Activated CD4-positive, alpha-beta T cell treated with anti-CD3 and anti-CD28 coated beads for 36 hours (primary cell): ENCODE results near the gene VPREB1. TPM values are rescaled to one million over a fixed set of nuclear protein-coding genes. Genes with fewer than 3 reads are reported as not detected.

Experiments
- ATAC-seq: fragments of 200-7000 bp; cut with Tn5 transposase; one replicate; pipeline ENCODE4 v1.10.0; 2021; ENCODE audit warnings: mild to moderate bottlenecking, moderate library complexity
- CTCF ChIA-PET: fragments of 350-600 bp; sonication (Branson Sonifier 250); formaldehyde crosslinking; loops from one replicate; lab custom pipeline; 2021; ENCODE audit warnings: antibody characterized with exemption; lab: Charles Lee
- POLR2A ChIA-PET: fragments of 350-600 bp; sonication (Branson Sonifier 250); formaldehyde crosslinking; loops from one replicate; lab custom pipeline; 2021; ENCODE audit warnings: antibody characterized with exemption, inconsistent platforms; lab: Charles Lee
- DNase-seq: peaks from one replicate; pipeline ENCODE4 v3.0.0-alpha.2; 2020
- H3K27ac Mint-ChIP-seq: one replicate; pipeline ENCODE4 v1.8.0; 2021; ENCODE audit warnings: mixed read lengths
- H3K27me3 Mint-ChIP-seq: one replicate; pipeline ENCODE4 v1.8.0; 2021; ENCODE audit warnings: mixed read lengths
- H3K36me3 Mint-ChIP-seq: one replicate; pipeline ENCODE4 v1.8.0; 2021; ENCODE audit warnings: low read depth, mixed read lengths
- H3K4me1 Mint-ChIP-seq: one replicate; pipeline ENCODE4 v1.8.0; 2021; ENCODE audit warnings: mixed read lengths
- H3K4me3 Mint-ChIP-seq: one replicate; pipeline ENCODE4 v1.8.0; 2021; ENCODE audit warnings: mild to moderate bottlenecking, moderate library complexity, mixed read lengths
- H3K9me3 Mint-ChIP-seq: one replicate; pipeline ENCODE4 v1.8.0; 2021; ENCODE audit warnings: low read depth, mixed read lengths
- intact Hi-C, 2 experiments: fragments of 100-400 bp; cut with DNase I in 1 of 2; cut with micrococcal nuclease in 1 of 2; formaldehyde crosslinking; loops; one replicate each; pipeline versions ENCODE4 v1.14.2 to v1.15.1; 2022 to 2024; cut with DNase I, micrococcal nuclease
- total RNA-seq, 2 experiments: library from RNA; stranded (reverse); gene quantifications; one replicate each; pipeline ENCODE4 v1.2.3, GENCODE V29; 2021

The VPREB1 gene
- total RNA-seq, 2 experiments from 2014 or later = not detected

- peaks cover 1% of the 10 kb centered on the region for H3K4me1 Mint-ChIP-seq
Observed at GRCh38 chr22:22230438-22230837, 14.1 kb upstream of the VPREB1 start.

GRCh38 chr22:22233081-22233480 is 11.5 kb upstream of the VPREB1 start:
- peaks cover 3% of the 10 kb centered on the region for H3K4me1 Mint-ChIP-seq
- H3K4me3 Mint-ChIP-seq = no peak overlapping the region
- intact Hi-C loops = no loop called here
- H3K27ac Mint-ChIP-seq = no peak overlapping the region
- CTCF ChIA-PET = interaction anchor here (0.6 to 15.8 kb wide), 2 partner anchors 26 to 133 kb away, joined by 3 to 313 read pairs; no protein-coding TSS in a partner anchor
- H3K9me3 Mint-ChIP-seq = no peaks in the 10 kb centered on the region
- DNase-seq = no peak
- POLR2A ChIA-PET = no interaction called here
- ATAC-seq = no peak
- no peaks in the 10 kb centered on the region for H3K36me3 Mint-ChIP-seq
- H3K27me3 Mint-ChIP-seq = peaks cover 5% of the 10 kb centered on the region

More at GRCh38 chr22:22230438-22230837, 14.1 kb upstream of the VPREB1 start:
- Mint-ChIP-seq H3K27ac (no peak overlapping the region), H3K4me3 (no peak overlapping the region), H3K9me3 (no peaks in the 10 kb centered on the region), H3K27me3 (peaks cover 2% of the 10 kb centered on the region), H3K36me3 (no peaks in the 10 kb centered on the region)
- ChIA-PET CTCF (interaction anchor here (0.9 to 15.8 kb wide), 2 partner anchors 14 to 23 kb away, joined by 3 to 313 read pairs; no protein-coding TSS in a partner anchor), POLR2A (interaction anchor here (0.6 kb wide), 1 partner anchor 173 kb away, joined by 3 read pairs; no protein-coding TSS in a partner anchor)
- no peak for ATAC-seq
- no peak for DNase-seq
- intact Hi-C loops = no loop called here

- no peaks in the 10 kb centered on the region for H3K36me3 Mint-ChIP-seq
- H3K4me1 Mint-ChIP-seq = peaks cover 3% of the 10 kb centered on the region
- intact Hi-C loops = loop anchor here (1.0 kb wide), 1 partner anchor 27 kb away; no protein-coding TSS in a partner anchor
- CTCF ChIA-PET = interaction anchor here (0.6 to 15.8 kb wide), 16 partner anchors 8 to 1047 kb away, joined by 3 to 313 read pairs (median 4); no protein-coding TSS in a partner anchor
- POLR2A ChIA-PET = interaction anchor here (1.1 kb wide), 1 partner anchor 33 kb away, joined by 3 read pairs; no protein-coding TSS in a partner anchor
- no peak overlapping the region for H3K4me3 Mint-ChIP-seq
- no peaks in the 10 kb centered on the region for H3K9me3 Mint-ChIP-seq
- H3K27ac Mint-ChIP-seq = peak overlapping the region; percentile 0
- peak; percentile 66 for ATAC-seq
- peak; percentile 81 for DNase-seq
- H3K27me3 Mint-ChIP-seq = peaks cover 3% of the 10 kb centered on the region
Observed at GRCh38 chr22:22235558-22235957, 9.0 kb upstream of the VPREB1 start.

- no peak for ATAC-seq
- H3K27ac Mint-ChIP-seq = no peak overlapping the region
- no peak overlapping the region for H3K4me3 Mint-ChIP-seq
- intact Hi-C loops = no loop called here
- peaks cover 3% of the 10 kb centered on the region for H3K4me1 Mint-ChIP-seq
- no peaks in the 10 kb centered on the region for H3K36me3 Mint-ChIP-seq
- POLR2A ChIA-PET = no interaction called here
- CTCF ChIA-PET = interaction anchor here (0.8 to 15.8 kb wide), 7 partner anchors 9 to 83 kb away, joined by 3 to 313 read pairs (median 4); no protein-coding TSS in a partner anchor
- H3K27me3 Mint-ChIP-seq = peaks cover 11% of the 10 kb centered on the region
- no peaks in the 10 kb centered on the region for H3K9me3 Mint-ChIP-seq
- no peak for DNase-seq
Observed at GRCh38 chr22:22237521-22237920, 7.1 kb upstream of the VPREB1 start.

- H3K9me3 Mint-ChIP-seq = no peaks in the 10 kb centered on the region
- intact Hi-C loops = no loop called here
- H3K4me3 Mint-ChIP-seq = no peak overlapping the region
- H3K27ac Mint-ChIP-seq = no peak overlapping the region
- peaks cover 12% of the 10 kb centered on the region for H3K27me3 Mint-ChIP-seq
- POLR2A ChIA-PET = no interaction called here
- CTCF ChIA-PET = interaction anchor here (1.6 to 15.8 kb wide), 2 partner anchors 32 to 44 kb away, joined by 5 to 313 read pairs; no protein-coding TSS in a partner anchor
- H3K4me1 Mint-ChIP-seq = peaks cover 5% of the 10 kb centered on the region
- H3K36me3 Mint-ChIP-seq = no peaks in the 10 kb centered on the region
- ATAC-seq (no peak), DNase-seq (no peak)
Observed at GRCh38 chr22:22239311-22239939, 5.2 kb upstream of the VPREB1 start.

- no peak for ATAC-seq
- no peak overlapping the region for H3K4me3 Mint-ChIP-seq
- intact Hi-C loops = no loop called here
- ChIA-PET POLR2A (no interaction called here), CTCF (interaction anchor here (0.6 to 15.8 kb wide), 2 partner anchors 13 to 34 kb away, joined by 5 to 313 read pairs; no protein-coding TSS in a partner anchor)
- no peak for DNase-seq
- H3K36me3 Mint-ChIP-seq = no peaks in the 10 kb centered on the region
- H3K9me3 Mint-ChIP-seq = no peaks in the 10 kb centered on the region
- peaks cover 12% of the 10 kb centered on the region for H3K27me3 Mint-ChIP-seq
- no peak overlapping the region for H3K27ac Mint-ChIP-seq
- H3K4me1 Mint-ChIP-seq = peaks cover 4% of the 10 kb centered on the region
Observed at GRCh38 chr22:22241554-22241898, 3.1 kb upstream of the VPREB1 start.

- ChIA-PET POLR2A (no interaction called here), CTCF (interaction anchor here (0.6 to 15.8 kb wide), 3 partner anchors 35 to 1314 kb away, joined by 3 to 313 read pairs (median 3); no protein-coding TSS in a partner anchor)
- Mint-ChIP-seq H3K27ac (no peak overlapping the region), H3K36me3 (no peaks in the 10 kb centered on the region), H3K4me1 (peaks cover 4% of the 10 kb centered on the region), H3K4me3 (no peak overlapping the region), H3K27me3 (peaks cover 12% of the 10 kb centered on the region), H3K9me3 (no peaks in the 10 kb centered on the region)
- intact Hi-C loops = no loop called here
- DNase-seq = no peak
- no peak for ATAC-seq
Observed at GRCh38 chr22:22242488-22242887, 2.1 kb upstream of the VPREB1 start.

- no peak for ATAC-seq
Observed at GRCh38 chr22:22243033-22243680, 1.4 kb upstream of the VPREB1 start.

GRCh38 chr22:22245256-22245909 is 797 bp downstream of the VPREB1 start:
- intact Hi-C loops = no loop called here
- H3K27ac Mint-ChIP-seq = no peak overlapping the region

More at GRCh38 chr22:22243033-22243680, 1.4 kb upstream of the VPREB1 start:
- H3K27me3 Mint-ChIP-seq = peaks cover 9% of the 10 kb centered on the region
- peaks cover 5% of the 10 kb centered on the region for H3K4me1 Mint-ChIP-seq
- no peaks in the 10 kb centered on the region for H3K36me3 Mint-ChIP-seq
- no peak overlapping the region for H3K4me3 Mint-ChIP-seq
- no peak for DNase-seq
- CTCF ChIA-PET = interaction anchor here (1.2 to 15.8 kb wide), 2 partner anchors 36 to 46 kb away, joined by 3 to 313 read pairs; no protein-coding TSS in a partner anchor
- intact Hi-C loops = no loop called here
- no peak overlapping the region for H3K27ac Mint-ChIP-seq
- no peaks in the 10 kb centered on the region for H3K9me3 Mint-ChIP-seq
- POLR2A ChIA-PET = no interaction called here

GRCh38 chr22:22245935-22246525 is 1.4 kb downstream of the VPREB1 start:
- H3K27ac Mint-ChIP-seq = no peak overlapping the region
- H3K36me3 Mint-ChIP-seq = no peaks in the 10 kb centered on the region
- intact Hi-C loops = no loop called here
- CTCF ChIA-PET = interaction anchor here (0.7 to 1.3 kb wide), 3 partner anchors 10 to 46 kb away, joined by 3 to 4 read pairs (median 4); no protein-coding TSS in a partner anchor
- POLR2A ChIA-PET = no interaction called here
- no peak overlapping the region for H3K4me3 Mint-ChIP-seq
- no peaks in the 10 kb centered on the region for H3K9me3 Mint-ChIP-seq
- ATAC-seq = no peak
- H3K27me3 Mint-ChIP-seq = peaks cover 8% of the 10 kb centered on the region
- peaks cover 16% of the 10 kb centered on the region for H3K4me1 Mint-ChIP-seq
- DNase-seq = no peak

More at GRCh38 chr22:22245256-22245909, 797 bp downstream of the VPREB1 start:
- ATAC-seq (no peak), DNase-seq (no peak)
- H3K4me3 Mint-ChIP-seq = no peak overlapping the region
- H3K9me3 Mint-ChIP-seq = no peaks in the 10 kb centered on the region
- peaks cover 9% of the 10 kb centered on the region for H3K27me3 Mint-ChIP-seq
- no peaks in the 10 kb centered on the region for H3K36me3 Mint-ChIP-seq
- CTCF ChIA-PET = interaction anchor here (0.7 to 15.8 kb wide), 4 partner anchors 9 to 45 kb away, joined by 3 to 313 read pairs (median 4); no protein-coding TSS in a partner anchor
- POLR2A ChIA-PET = no interaction called here
- H3K4me1 Mint-ChIP-seq = peaks cover 16% of the 10 kb centered on the region
